ENCODE results near the gene CTDSP2. TPM values are rescaled to one million over a fixed set of nuclear protein-coding genes. Genes with fewer than 3 reads are reported as not detected.
"Not testable (repeated sequence)": the region's sequence is repeated elsewhere in the genome, so short reads cannot be mapped to it uniquely, and the experiment has no call there.

The CTDSP2 gene
- total RNA-seq, 2 donors from 2014 or later = 68.5 to 113 TPM

- no peaks in the 10 kb centered on the region for H3K9me3 Mint-ChIP-seq
- no peak for ATAC-seq (replicated peaks)
- no peak overlapping the region for H3K27ac Mint-ChIP-seq
- no peaks in the 10 kb centered on the region for H3K36me3 Mint-ChIP-seq (ENCODE audit: low read depth)
- no peak overlapping the region for H3K4me3 Mint-ChIP-seq
- no peaks in the 10 kb centered on the region for H3K4me1 Mint-ChIP-seq
- H3K27me3 Mint-ChIP-seq = peaks cover 5% of the 10 kb centered on the region
These were observed 21.7 kb upstream of the CTDSP2 start for GRCh38 chr12:57868221-57868620.

- peaks cover 5% of the 10 kb centered on the region for H3K27me3 Mint-ChIP-seq
- no peaks in the 10 kb centered on the region for H3K36me3 Mint-ChIP-seq (ENCODE audit: low read depth)
- H3K4me1 Mint-ChIP-seq = no peaks in the 10 kb centered on the region
- H3K4me3 Mint-ChIP-seq = no peak overlapping the region
- no peak overlapping the region for H3K27ac Mint-ChIP-seq
- ATAC-seq (replicated peaks) = no peak
- H3K9me3 Mint-ChIP-seq = no peaks in the 10 kb centered on the region
These were observed 19.9 kb upstream of the CTDSP2 start for GRCh38 chr12:57866308-57867019.

GRCh38 chr12:57865084-57865751 lies 18.7 kb upstream of the CTDSP2 start:
- Mint-ChIP-seq H3K4me1 (no peaks in the 10 kb centered on the region), H3K36me3 (ENCODE audit: low read depth) (no peaks in the 10 kb centered on the region), H3K27me3 (peaks cover 8% of the 10 kb centered on the region), H3K4me3 (peak overlapping the region; percentile 85), H3K9me3 (no peaks in the 10 kb centered on the region), H3K27ac (peak overlapping the region; percentile 78)
- ATAC-seq (replicated peaks) = peak; percentile 98

- peak overlapping the region; percentile 85 for H3K4me3 Mint-ChIP-seq
- peak; percentile 28 for ATAC-seq (replicated peaks)
- H3K9me3 Mint-ChIP-seq = no peaks in the 10 kb centered on the region
- peak overlapping the region; percentile 56 for H3K27ac Mint-ChIP-seq
- H3K27me3 Mint-ChIP-seq = peaks cover 14% of the 10 kb centered on the region
- H3K4me1 Mint-ChIP-seq = no peaks in the 10 kb centered on the region
- no peaks in the 10 kb centered on the region for H3K36me3 Mint-ChIP-seq (ENCODE audit: low read depth)
These were observed 18.0 kb upstream of the CTDSP2 start for GRCh38 chr12:57864442-57865083.

GRCh38 chr12:57863676-57864075 lies 17.1 kb upstream of the CTDSP2 start:
- no peaks in the 10 kb centered on the region for H3K36me3 Mint-ChIP-seq (ENCODE audit: low read depth)

GRCh38 chr12:57861967-57862366 lies 15.4 kb upstream of the CTDSP2 start:
- peaks cover 11% of the 10 kb centered on the region for H3K27me3 Mint-ChIP-seq
- no peak overlapping the region for H3K4me3 Mint-ChIP-seq
- H3K36me3 Mint-ChIP-seq (ENCODE audit: low read depth) = no peaks in the 10 kb centered on the region
- no peaks in the 10 kb centered on the region for H3K9me3 Mint-ChIP-seq
- ATAC-seq (replicated peaks) = no peak
- no peaks in the 10 kb centered on the region for H3K4me1 Mint-ChIP-seq
- H3K27ac Mint-ChIP-seq = no peak overlapping the region

More at GRCh38 chr12:57863676-57864075, 17.1 kb upstream of the CTDSP2 start:
- ATAC-seq (replicated peaks) = no peak
- Mint-ChIP-seq H3K27me3 (peaks cover 11% of the 10 kb centered on the region), H3K27ac (no peak overlapping the region), H3K4me1 (no peaks in the 10 kb centered on the region), H3K9me3 (no peaks in the 10 kb centered on the region), H3K4me3 (no peak overlapping the region)

- H3K27me3 Mint-ChIP-seq = peaks cover 11% of the 10 kb centered on the region
- H3K27ac Mint-ChIP-seq; ATAC-seq (replicated peaks); H3K4me1 Mint-ChIP-seq; H3K4me3 Mint-ChIP-seq; H3K36me3 Mint-ChIP-seq (ENCODE audit: low read depth); H3K9me3 Mint-ChIP-seq: not testable (repeated sequence)
These were observed 14.4 kb upstream of the CTDSP2 start for GRCh38 chr12:57860883-57861282.

- ATAC-seq (replicated peaks) = no peak
- peaks cover under 1% of the 10 kb centered on the region for H3K4me1 Mint-ChIP-seq
- peaks cover 11% of the 10 kb centered on the region for H3K27me3 Mint-ChIP-seq
- no peaks in the 10 kb centered on the region for H3K9me3 Mint-ChIP-seq
- no peak overlapping the region for H3K4me3 Mint-ChIP-seq
- no peak overlapping the region for H3K27ac Mint-ChIP-seq
- no peaks in the 10 kb centered on the region for H3K36me3 Mint-ChIP-seq (ENCODE audit: low read depth)
These were observed 12.6 kb upstream of the CTDSP2 start for GRCh38 chr12:57859121-57859520.

- not testable (repeated sequence) for H3K36me3 Mint-ChIP-seq (ENCODE audit: low read depth); H3K9me3 Mint-ChIP-seq; ATAC-seq (replicated peaks); H3K4me3 Mint-ChIP-seq; H3K27ac Mint-ChIP-seq; H3K4me1 Mint-ChIP-seq
- peaks cover 11% of the 10 kb centered on the region for H3K27me3 Mint-ChIP-seq
These were observed 11.6 kb upstream of the CTDSP2 start for GRCh38 chr12:57858123-57858522.

GRCh38 chr12:57854965-57855364 lies 8.4 kb upstream of the CTDSP2 start:
- Mint-ChIP-seq H3K27me3 (peaks cover 14% of the 10 kb centered on the region), H3K9me3 (no peaks in the 10 kb centered on the region), H3K27ac (no peak overlapping the region), H3K4me3 (no peak overlapping the region), H3K4me1 (peaks cover 20% of the 10 kb centered on the region), H3K36me3 (ENCODE audit: low read depth) (no peaks in the 10 kb centered on the region)
- no peak for ATAC-seq (replicated peaks)

- ATAC-seq (replicated peaks) = peak; percentile 72
- H3K27ac Mint-ChIP-seq = no peak overlapping the region
These were observed 7.5 kb upstream of the CTDSP2 start for GRCh38 chr12:57853864-57854556.

GRCh38 chr12:57852620-57853500 lies 6.3 kb upstream of the CTDSP2 start:
- Mint-ChIP-seq H3K4me1 (peaks cover 20% of the 10 kb centered on the region), H3K4me3 (peak overlapping the region; percentile 45)

More at GRCh38 chr12:57853864-57854556, 7.5 kb upstream of the CTDSP2 start:
- Mint-ChIP-seq H3K36me3 (ENCODE audit: low read depth) (no peaks in the 10 kb centered on the region), H3K4me3 (no peak overlapping the region), H3K4me1 (peaks cover 20% of the 10 kb centered on the region), H3K9me3 (no peaks in the 10 kb centered on the region), H3K27me3 (peaks cover 8% of the 10 kb centered on the region)

GRCh38 chr12:57852200-57852599 lies 5.7 kb upstream of the CTDSP2 start:
- no peak overlapping the region for H3K27ac Mint-ChIP-seq
- H3K9me3 Mint-ChIP-seq = no peaks in the 10 kb centered on the region
- peaks cover 20% of the 10 kb centered on the region for H3K4me1 Mint-ChIP-seq
- peak overlapping the region; percentile 45 for H3K4me3 Mint-ChIP-seq
- ATAC-seq (replicated peaks) = peak; percentile 17
- no peaks in the 10 kb centered on the region for H3K36me3 Mint-ChIP-seq (ENCODE audit: low read depth)
- peaks cover 8% of the 10 kb centered on the region for H3K27me3 Mint-ChIP-seq

More at GRCh38 chr12:57852620-57853500, 6.3 kb upstream of the CTDSP2 start:
- H3K27me3 Mint-ChIP-seq = peaks cover 8% of the 10 kb centered on the region
- no peak for ATAC-seq (replicated peaks)
- H3K9me3 Mint-ChIP-seq = no peaks in the 10 kb centered on the region
- H3K27ac Mint-ChIP-seq = no peak overlapping the region
- no peaks in the 10 kb centered on the region for H3K36me3 Mint-ChIP-seq (ENCODE audit: low read depth)
